Jurkat, Clone E6-1 (cell line): Measurements from ENCODE around the gene HLA-DQA1.
"Not testable (repeated sequence)": the region's sequence is repeated elsewhere in the genome, so short reads cannot be mapped to it uniquely, and the experiment has no call there.

ENCODE experiments used
- DNase-seq: peaks from one replicate; pipeline ENCODE4 v3.0.0-alpha.2; 2011; ENCODE audit warnings: low read depth, low spot score
- H3K4me3 ChIP-seq: 2 replicates; pipeline ENCODE4 v1.5.1; 2011; ENCODE audit warnings: mild to moderate bottlenecking, low read length, control low read depth, moderate library complexity

Gene HLA-DQA1

DNA sequence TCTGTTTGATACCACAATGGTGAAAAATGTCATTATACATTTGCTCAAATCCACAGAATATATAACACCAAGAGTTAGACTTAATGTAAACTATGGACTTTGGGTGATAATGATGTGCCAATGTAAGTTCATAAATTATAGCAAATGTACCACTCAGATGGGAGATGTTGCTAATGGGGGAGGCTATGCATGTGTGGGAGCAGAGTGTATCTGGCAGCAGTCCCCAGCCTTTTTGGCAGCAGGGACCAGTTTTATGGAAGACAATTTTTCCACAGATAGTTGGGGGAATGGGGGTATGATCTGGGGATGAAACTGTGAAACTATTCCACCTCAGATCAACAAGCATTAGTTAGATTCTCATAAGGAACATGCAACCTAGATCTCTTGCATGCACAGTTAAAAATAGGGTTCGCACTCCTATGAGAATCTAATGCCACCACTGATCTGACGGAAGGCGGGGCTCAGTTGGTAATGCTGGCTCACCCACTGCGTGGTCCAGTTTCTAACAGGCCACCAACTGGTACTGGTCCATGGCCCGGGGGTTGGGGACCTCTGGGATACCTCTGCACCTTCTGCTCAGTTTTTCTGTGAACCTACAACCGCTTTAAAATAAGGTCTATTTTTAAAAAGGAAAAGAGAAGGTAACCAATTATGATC lies 8.0 kb downstream of the HLA-DQA1 start:
- no peak overlapping the region for H3K4me3 ChIP-seq
- DNase-seq = no peak

DNA sequence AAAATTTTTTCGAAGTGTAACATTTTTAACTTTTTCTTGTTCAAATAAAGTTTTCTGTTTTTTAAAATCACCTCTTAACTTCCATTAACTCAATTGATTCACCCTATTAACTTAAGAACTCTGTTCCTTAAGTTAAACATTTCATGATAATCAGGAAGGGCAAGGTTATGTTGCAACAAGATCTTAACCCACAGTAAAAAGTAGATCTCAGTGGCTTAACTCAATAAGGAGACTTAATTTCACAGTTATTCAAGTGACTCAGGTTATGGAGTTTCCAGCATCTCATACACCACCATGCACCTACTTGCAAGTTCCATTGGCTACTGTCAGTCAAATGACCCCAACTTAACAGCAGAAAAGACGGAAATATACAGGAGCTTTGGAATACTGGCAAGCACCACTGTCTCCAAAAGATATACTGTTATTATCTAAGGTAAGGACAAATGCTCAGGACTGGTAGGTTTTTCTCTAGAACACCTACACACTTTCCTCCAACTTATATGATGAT lies 18.1 kb downstream of the HLA-DQA1 start:
- H3K4me3 ChIP-seq = no peak overlapping the region
- no peak for DNase-seq

DNA sequence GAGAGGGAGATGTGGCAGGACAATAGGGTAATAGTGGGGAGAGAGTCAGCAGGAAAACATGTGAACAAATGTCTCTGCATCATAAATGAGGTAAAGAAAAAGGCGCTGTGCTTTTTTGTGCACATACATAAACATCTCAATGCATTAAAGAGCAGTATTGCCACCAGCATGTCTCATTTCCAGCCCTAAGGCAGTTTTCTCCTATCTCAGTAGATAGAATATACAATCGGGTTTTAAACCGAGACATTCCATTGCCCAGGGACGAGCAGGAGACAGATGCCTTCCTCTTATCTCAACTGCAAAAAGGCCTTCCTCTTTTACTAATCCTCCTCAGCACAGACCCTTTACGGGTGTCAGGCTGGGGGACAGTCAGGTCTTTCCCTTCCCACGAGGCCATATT lies 20.1 kb downstream of the HLA-DQA1 start:
- H3K4me3 ChIP-seq, DNase-seq: not testable (repeated sequence)

DNA sequence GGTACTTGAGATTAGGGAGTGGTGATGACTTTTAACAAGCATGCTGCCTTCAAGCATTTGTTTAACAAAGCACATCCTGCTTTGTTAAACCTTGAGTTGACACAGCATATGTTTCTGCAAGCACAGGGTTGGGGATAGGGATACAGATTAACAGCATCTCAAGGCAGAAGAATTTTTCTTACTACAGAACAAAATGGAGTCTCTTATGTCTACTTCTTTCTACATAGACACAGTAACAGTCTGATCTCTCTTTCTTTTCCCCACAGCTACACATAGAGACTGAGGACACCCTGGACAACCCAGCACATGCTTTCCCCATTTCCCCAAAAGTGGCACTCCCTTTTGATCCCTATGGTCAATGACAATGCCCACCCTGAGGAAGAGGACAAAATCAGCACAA lies 20.6 kb downstream of the HLA-DQA1 start:
- not testable (repeated sequence) for H3K4me3 ChIP-seq, DNase-seq

DNA sequence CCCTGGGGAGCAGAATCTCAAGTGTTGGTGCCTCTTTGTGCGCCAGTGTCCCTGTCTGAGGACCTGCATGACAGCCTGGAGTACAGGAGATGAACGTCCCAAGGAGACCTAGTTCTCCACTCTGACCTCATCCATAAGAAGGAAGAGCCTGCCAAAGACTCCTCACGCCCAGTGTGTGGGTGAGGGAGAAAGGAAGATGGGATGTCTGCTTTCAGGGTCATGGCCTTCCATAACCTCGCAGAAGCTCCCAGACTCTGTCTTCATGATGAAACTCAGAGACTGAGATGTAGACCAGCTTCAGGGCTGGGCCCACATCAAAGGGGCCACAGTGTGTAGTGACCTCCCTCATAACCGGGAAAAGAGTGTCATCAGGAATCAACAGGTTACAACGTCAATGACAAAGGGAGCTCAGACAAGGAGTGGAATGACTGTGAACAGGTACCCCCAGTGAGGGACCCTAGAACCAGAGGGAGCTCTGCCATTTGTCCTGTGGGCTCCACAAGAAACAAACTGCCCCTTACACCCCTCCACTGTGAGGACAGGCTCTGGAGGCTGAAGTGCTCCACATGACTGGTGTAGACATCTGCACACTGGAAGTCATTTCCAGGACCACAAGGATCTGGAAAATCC lies 21.2 kb downstream of the HLA-DQA1 start:
- no peak for DNase-seq
- no peak overlapping the region for H3K4me3 ChIP-seq

DNA sequence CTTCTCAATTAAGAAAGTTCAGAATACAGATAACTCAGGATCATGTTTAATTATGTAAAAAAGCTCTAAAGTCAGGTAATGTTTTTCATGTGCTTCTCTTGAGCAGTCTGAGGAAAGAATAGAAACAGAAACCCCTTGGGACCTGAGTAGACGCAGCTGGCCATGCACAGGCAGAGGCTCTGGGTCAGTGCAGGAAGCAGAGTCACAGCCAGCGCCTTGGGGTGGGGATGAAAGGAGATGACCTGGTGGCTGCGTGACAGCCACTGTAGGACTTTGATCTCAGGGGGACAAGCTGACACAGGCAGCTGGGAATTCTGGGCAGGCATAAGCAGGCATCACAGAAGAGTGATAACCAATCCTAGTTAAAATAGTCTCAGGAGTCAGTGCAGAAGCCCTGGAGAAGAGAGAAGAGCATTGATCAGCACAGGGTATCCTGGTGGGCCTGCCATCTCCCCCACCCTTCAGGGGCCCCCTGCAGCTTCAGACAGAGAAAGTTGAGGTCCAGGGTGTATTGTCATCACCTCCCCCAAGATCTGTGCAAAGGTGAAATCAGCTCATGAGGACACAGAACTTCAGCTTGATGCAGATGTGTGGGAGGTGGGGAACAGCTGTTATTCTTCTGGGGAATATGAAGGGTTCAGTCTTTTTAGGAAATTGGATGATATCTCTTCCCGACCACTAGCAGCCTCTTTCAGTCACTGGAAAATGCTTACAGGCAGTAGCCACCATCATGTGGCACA lies 22.8 kb downstream of the HLA-DQA1 start:
- DNase-seq = no peak
- no peak overlapping the region for H3K4me3 ChIP-seq

DNA sequence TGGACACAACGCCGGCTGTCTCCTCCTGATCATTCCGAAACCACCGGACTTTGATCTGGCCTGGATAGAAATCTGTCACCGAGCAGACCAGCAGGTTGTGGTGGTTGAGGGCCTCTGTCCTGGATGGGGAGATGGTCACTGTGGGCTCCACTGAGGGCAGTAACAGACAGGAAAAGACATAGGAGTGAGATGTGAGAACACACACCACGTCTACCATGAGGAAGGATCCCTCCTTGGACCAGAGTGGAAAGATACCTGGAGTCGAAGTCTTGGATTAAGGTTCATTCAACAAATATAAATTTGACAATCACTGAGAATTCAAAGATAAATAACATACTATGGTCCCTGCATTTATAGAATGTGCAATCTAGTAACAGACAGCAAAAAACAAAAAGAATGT lies 24.9 kb downstream of the HLA-DQA1 start:
- DNase-seq = no peak
- H3K4me3 ChIP-seq = no peak overlapping the region

DNA sequence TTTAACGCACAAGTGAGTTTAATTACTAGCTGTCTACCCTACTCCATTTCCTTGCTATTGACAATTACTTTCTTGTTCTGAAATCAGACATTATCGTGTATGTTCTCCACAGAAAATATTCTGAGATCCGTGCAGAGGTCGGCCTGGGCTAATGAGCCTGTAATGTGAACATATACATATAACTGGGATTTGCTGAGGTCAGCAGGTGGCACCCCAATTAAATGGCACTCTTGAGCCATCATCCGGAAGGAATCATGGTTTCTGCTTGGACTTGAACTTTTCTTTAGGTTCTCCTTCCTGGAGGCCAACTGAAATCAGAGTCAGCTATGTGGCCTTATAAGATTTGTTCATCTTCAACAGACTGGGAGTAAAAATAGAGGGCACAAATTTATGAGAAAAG lies 25.6 kb downstream of the HLA-DQA1 start:
- no peak overlapping the region for H3K4me3 ChIP-seq
- DNase-seq = no peak

DNA sequence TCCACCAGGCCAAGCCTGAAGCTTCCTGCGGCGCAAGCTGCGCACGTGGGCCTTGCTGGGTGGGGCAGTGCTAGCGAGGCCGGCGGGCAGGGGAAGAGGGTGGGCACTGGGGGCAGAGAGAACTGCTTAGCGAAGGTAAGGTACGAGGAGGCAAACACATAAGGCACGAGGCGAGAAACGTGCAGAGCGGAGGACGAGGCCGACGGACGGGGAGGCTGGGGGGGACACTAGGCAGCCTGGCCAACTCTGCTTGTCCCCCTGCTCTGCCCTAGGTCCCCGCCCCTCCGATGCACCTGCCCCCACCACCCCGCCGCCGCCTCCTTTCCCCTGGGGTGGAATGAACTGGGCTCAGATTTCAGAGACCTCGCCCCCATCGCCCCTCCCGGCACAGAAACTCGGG lies 27.1 kb downstream of the HLA-DQA1 start:
- no peak overlapping the region for H3K4me3 ChIP-seq
- DNase-seq = no peak

DNA sequence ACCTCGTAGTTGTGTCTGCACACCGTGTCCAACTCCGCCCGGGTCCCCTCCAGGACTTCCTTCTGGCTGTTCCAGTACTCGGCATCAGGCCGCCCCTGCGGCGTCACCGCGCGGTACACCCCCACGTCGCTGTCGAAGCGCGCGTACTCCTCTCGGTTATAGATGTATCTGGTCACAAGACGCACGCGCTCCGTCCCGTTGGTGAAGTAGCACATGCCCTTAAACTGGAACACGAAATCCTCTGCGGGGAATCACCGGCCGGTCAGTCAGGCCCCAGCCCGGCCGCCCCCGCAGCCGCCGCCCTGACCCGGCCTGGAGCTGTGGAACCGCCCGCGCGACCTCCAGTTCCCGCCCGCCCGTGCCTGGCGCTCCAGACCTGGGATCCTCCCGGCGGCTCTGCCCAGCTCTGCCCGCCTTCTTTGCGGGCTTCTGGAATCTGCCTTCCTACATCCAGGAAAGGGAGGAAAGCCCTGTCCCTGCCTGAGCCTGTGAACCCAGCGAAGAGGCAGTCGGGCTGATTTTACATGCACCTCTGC lies 27.7 kb downstream of the HLA-DQA1 start:
- no peak overlapping the region for H3K4me3 ChIP-seq
- no peak for DNase-seq

DNA sequence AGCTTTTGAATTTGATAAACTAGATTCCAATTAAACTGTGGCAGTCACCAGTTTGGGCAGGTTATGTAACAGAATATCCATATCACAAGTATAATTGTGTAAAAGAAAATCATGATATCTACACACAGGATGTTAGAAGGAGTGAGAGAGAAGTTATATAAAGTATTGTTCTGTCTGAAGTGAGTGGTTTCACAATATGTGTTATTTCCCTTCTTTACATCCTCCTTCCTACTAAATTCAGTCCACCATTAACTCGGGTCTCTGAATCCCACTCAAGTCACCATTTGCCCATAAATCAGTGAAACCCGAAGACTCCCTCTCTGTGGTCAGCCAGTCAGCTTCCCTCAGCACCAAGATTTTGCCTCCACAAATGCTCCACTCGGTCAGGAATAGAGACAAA lies 28.5 kb downstream of the HLA-DQA1 start:
- no peak for DNase-seq
- H3K4me3 ChIP-seq = no peak overlapping the region

DNA sequence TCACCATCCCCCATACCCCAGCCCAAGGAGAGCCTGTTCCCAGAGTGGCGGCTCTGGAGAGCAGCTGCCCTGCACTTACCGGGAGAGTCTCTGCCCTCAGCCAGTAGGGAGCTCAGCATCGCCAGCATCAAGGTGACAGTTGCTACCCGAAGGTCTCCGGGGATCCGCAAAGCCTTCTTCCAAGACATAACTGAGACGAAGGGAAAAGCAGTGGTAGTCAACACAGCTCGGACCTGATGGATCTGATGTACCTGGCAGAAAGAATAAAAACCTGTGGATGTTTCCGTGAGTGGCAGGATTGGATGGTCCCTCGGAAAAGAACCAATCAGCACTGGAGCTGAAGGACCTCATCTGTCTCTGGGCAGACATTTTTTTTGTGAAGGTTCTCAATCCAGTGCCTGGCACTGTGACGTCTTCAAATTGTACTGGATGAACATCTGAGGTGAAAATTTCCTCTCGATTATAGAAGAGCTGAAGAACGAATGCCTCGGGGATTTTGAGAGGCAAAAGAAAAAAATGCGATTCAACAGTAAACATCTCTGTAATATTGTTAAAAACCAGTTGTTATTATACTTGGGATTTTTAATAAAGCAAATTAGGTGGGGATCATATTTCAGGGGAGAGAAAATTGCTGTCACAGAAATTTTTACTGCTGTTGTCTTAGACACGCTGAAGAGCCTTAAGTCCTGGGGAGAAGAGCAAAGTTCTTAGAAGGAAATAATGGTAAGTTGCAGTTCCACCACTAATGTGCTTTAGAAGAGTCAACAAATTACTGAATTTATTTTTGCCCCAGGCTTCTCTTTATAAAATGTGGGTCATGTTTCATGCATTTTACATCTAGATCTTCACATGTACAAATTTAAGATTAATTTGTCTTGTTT lies 29.5 kb downstream of the HLA-DQA1 start, which contains the start of gene HLA-DQB1:
Gene HLA-DQB1, minus strand, starts transcription at position 238 of the 881 bp plus-strand sequence. Its CDS starts 50 bp downstream, at position 188.
- peak; percentile 50 for DNase-seq
- H3K4me3 ChIP-seq = peak within 1 kb of the TSS; percentile 51

DNA sequence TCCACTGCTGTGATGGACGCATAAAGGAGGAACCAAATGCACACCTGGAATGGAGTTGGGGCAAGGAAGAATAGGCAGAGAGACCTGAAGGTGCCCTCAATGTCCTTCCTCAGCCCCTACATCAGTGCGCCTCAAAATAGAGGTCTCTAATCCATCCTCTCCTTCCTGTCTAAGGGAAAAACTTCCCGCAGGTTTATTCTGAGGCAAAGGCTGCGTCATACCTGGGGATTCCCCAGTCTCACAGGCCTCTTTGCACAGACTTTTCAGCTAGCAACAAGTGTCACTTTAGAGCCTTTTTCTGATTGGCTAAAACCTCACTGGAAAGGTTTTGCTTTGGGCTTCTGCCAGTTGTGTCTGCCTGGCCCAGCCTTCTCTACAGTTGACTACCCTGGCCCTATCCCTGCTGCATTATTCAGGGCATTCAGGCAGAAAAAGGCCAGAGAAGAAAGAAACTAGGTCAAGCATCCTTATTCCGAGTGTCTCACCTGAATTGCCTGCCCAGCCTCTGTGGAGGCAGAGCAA lies 31.1 kb downstream of the HLA-DQA1 start:
- DNase-seq = peak; percentile 37
- H3K4me3 ChIP-seq = no peak overlapping the region

DNA sequence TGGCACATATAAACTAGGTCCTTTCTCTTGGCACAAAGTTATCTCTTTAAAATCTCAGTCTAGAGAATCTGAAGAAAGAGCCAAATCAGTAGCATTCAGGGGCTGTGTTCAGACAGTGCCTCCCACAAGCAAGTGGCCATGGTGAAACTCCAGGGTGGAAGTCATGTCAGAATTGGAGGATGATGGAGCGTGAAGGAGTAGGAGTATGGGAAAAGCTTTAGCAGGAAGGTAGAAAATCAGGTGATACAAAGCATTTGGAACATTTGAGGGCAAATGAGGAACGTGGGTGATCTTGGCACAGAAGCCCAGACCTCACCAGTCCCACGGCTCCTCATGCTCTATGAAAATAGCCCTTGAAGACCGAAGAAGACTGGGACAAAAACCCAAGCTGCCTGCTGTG lies 32.0 kb downstream of the HLA-DQA1 start:
- DNase-seq = no peak
- H3K4me3 ChIP-seq = no peak overlapping the region

DNA sequence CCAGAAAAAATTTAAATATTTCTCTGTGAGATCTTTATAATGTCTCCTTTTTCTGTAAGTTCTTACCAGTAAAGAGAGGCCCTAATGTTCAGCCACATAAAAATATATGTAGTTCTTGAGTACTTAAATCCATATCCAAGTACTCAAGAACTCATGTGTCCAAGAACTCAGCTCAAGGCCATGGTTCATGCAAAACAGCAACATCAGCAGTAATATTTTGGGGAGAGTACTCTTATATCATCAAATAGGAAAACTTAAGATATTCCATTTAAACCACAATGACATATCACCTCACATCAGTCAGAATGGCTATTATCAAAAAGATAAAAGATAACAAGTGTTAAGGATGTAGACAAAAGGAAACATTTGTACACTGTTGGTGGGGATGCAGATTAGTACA lies 32.7 kb downstream of the HLA-DQA1 start:
- no peak for DNase-seq
- no peak overlapping the region for H3K4me3 ChIP-seq

DNA sequence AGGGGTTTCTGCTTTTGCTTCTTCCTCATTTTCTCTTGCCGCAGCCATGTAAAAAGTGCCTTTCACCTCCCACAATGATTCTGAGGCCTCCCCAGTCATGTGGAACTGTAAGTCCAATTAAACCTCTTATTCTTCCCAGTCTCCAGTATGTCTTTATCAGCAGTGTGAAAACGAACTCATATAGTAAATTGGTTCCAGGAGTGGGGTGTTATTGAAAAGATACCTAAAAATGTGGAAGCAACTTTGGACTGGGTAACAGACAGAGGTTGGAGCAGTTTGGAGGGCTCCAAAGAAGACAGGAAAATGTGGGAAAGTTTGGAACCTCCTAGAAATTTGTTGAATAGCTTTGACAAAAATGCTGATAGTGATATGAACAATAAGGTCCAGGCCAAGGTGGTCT lies 34.7 kb downstream of the HLA-DQA1 start:
- not testable (repeated sequence) for DNase-seq, H3K4me3 ChIP-seq

DNA sequence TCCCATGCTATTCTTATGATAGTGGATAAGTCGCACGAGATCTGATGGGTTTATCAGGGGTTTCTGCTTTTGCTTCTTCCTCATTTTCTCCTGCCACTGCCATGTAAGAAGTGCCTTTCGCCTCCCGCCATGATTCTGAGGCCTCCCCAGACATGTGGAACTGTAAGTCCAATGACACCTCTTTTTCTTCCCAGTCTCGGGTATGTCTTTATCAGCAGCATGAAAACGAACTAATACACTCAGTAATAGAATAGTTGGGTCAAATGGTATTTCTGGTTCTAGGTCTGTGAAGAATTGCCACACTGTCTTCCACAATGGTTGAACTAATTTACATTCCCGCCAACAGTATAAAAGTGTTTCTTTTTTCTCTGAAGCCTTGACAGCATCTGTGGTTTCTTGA lies 36.9 kb downstream of the HLA-DQA1 start:
- not testable (repeated sequence) for DNase-seq, H3K4me3 ChIP-seq

DNA sequence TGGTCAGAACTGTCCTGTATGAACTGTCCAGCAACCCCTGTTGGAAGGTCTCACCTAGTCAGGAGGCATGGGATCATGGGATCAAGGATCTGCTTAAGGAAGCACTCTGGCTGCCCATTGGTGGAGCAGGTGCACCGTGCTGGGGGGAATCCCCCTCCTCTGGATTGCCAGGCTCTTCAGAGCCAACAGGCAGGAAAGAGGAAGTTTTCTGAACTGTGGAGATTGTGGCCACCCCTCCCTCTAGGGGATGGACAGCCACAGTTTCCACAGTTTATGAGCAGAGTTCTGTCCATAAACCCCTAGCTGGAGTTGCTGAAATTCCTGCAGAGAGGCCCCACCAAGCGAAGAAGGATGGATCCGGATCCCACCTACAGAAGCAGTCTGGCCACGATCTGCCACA lies 42.3 kb downstream of the HLA-DQA1 start:
- no peak overlapping the region for H3K4me3 ChIP-seq
- no peak for DNase-seq

DNA sequence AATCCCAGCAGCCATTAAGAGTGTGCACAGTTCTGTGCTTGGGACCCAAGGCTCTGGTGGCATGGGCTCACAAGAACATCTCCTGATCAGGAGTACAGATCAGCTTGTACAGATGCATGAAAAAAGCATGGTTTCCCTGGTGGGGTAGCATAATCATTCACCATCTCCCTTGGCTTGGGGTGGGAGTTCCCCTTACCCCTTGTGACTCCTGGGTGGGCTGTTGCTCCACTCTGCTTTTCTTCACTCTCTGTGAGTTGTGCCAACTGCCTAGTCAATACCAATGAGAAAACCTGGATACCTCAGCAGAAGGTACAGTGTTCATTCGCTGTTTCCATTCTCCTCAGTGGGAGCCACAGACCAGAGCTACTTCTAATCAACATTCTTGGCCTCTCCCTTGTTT lies 42.8 kb downstream of the HLA-DQA1 start:
- H3K4me3 ChIP-seq = no peak overlapping the region
- DNase-seq = no peak
